Measurements from ENCODE around the gene MEGF11. TPM values are rescaled to one million over a fixed set of nuclear protein-coding genes. Genes with fewer than 3 reads are reported as not detected.

MEGF11 gene
- total and polyA plus RNA-seq, 8 donors, result 0.05 to 0.92 (median 0.14) TPM; not detected in 4

GRCh38 chr15:65888981-65889380 lies 364.6 kb downstream of the MEGF11 start:
- no peak for TF ChIP-seq POLR2AphosphoS5 (IDR thresholded peaks at IDR 0.05)
- TF ChIP-seq POLR2A (IDR thresholded peaks at IDR 0.05), result no peak
- TF ChIP-seq EP300 (IDR thresholded peaks at IDR 0.05), result no peak
- no peak for TF ChIP-seq CTCF (IDR thresholded peaks at IDR 0.05)
- intact Hi-C loops (cut with DNase I; ENCODE audit: low total_unique reads), result no loop called here
- Histone ChIP-seq H3K4me1 (peaks cover 0 to 40% (median 11%) of the 10 kb centered on the region in 4 donors), H3K36me3 (peaks cover 15 to 80% (median 80%) of the 10 kb centered on the region in 4 donors), H3K27ac (no peak overlapping the region), H3K4me3 (no peak overlapping the region), H3K27me3 (no peaks in the 10 kb centered on the region), H3K9me3 (no peaks in the 10 kb centered on the region)
- DNase-seq, result no peak
- 57 to 68% (median 64%) methylated on average over 3 of the region's 3 CpGs for WGBS, 5 donors

- intact Hi-C loops (cut with DNase I; ENCODE audit: low total_unique reads), result no loop called here
- TF ChIP-seq CTCF (IDR thresholded peaks at IDR 0.05), result no peak
- TF ChIP-seq POLR2A (IDR thresholded peaks at IDR 0.05), result no peak
- no peak for TF ChIP-seq POLR2AphosphoS5 (IDR thresholded peaks at IDR 0.05)
- TF ChIP-seq EP300 (IDR thresholded peaks at IDR 0.05), result no peak
- H3K27me3 ChIP-seq, result no peaks in the 10 kb centered on the region
Observed at GRCh38 chr15:65887565-65887964, 366.0 kb downstream of the MEGF11 start.

GRCh38 chr15:65885668-65886218 lies 367.8 kb downstream of the MEGF11 start:
- DNase-seq, result no peak
- Histone ChIP-seq H3K9me3 (no peaks in the 10 kb centered on the region), H3K27ac (peak overlapping the region in 4 of 5 donors; percentile 15 to 56 (median 36)), H3K27me3 (no peaks in the 10 kb centered on the region), H3K36me3 (peaks cover 24 to 88% (median 79%) of the 10 kb centered on the region in 4 donors), H3K4me1 (peaks cover 4 to 71% (median 31%) of the 10 kb centered on the region in 4 donors), H3K4me3 (no peak overlapping the region)
- intact Hi-C loops (cut with DNase I; ENCODE audit: low total_unique reads), result no loop called here
- 61 to 82% (median 67%) methylated on average over 4 of the region's 4 CpGs for WGBS, 5 donors
- TF ChIP-seq EP300 (IDR thresholded peaks at IDR 0.05) (no peak), CTCF (IDR thresholded peaks at IDR 0.05) (no peak), POLR2AphosphoS5 (IDR thresholded peaks at IDR 0.05) (no peak), POLR2A (IDR thresholded peaks at IDR 0.05) (no peak)

More at GRCh38 chr15:65887565-65887964, 366.0 kb downstream of the MEGF11 start:
- Histone ChIP-seq H3K9me3 (no peaks in the 10 kb centered on the region), H3K4me3 (no peak overlapping the region), H3K36me3 (peaks cover 21 to 82% (median 79%) of the 10 kb centered on the region in 4 donors), H3K4me1 (peaks cover 0 to 54% (median 18%) of the 10 kb centered on the region in 4 donors), H3K27ac (no peak overlapping the region)
- DNase-seq, result peak in 1 of 2 donors; percentile 47
- WGBS, 5 donors, result 76 to 87% (median 83%) methylated on average over 3 of the region's 3 CpGs

- intact Hi-C loops (cut with DNase I; ENCODE audit: low total_unique reads), result no loop called here
- Histone ChIP-seq H3K36me3 (peaks cover 31 to 90% (median 81%) of the 10 kb centered on the region in 4 donors), H3K4me1 (peaks cover 8 to 83% (median 38%) of the 10 kb centered on the region in 4 donors)
Observed at GRCh38 chr15:65884511-65884910, 369.0 kb downstream of the MEGF11 start.

More at GRCh38 chr15:65884511-65884910, 369.0 kb downstream of the MEGF11 start:
- TF ChIP-seq POLR2A (IDR thresholded peaks at IDR 0.05) (no peak), POLR2AphosphoS5 (IDR thresholded peaks at IDR 0.05) (no peak), EP300 (IDR thresholded peaks at IDR 0.05) (no peak), CTCF (IDR thresholded peaks at IDR 0.05) (no peak)
- H3K4me3 ChIP-seq, result no peak overlapping the region
- peak overlapping the region in 4 of 5 donors; percentile 23 to 56 (median 40) for H3K27ac ChIP-seq
- H3K27me3 ChIP-seq, result no peaks in the 10 kb centered on the region
- DNase-seq, result peak in 1 of 2 donors; percentile 39
- H3K9me3 ChIP-seq, result no peaks in the 10 kb centered on the region
